IMR-90 (cell line): ENCODE measurements around the gene NRM. TPM values are rescaled to one million over a fixed set of nuclear protein-coding genes. Genes with fewer than 3 reads are reported as not detected.

Experiments used
- ATAC-seq: fragments of 200-7000 bp; cut with Tn5 transposase; 2 replicates; pipeline ENCODE4 v1.9.1; 2020; ENCODE audit warnings: low read depth, mild to moderate bottlenecking, moderate library complexity
- BruUV-seq: library from RNA; stranded (reverse); fragments of 400-500 nt; replicated peaks from 2 replicates; lab custom pipeline; 2021; lab: Mats Ljungman, UMichigan
- CTCF ChIA-PET: fragments of 300-600 bp; formaldehyde crosslinking; extraction: SDS; loops from one replicate; lab custom pipeline; 2021; ENCODE audit warnings: antibody characterized with exemption; lab: Yijun Ruan, JAX
- POLR2A ChIA-PET: fragments of 300-600 bp; sonication (Branson Sonifier 250); formaldehyde crosslinking; loops from one replicate; lab custom pipeline; 2022; ENCODE audit warnings: antibody characterized with exemption; ENCODE audit not compliant: unreplicated experiment; lab: Charles Lee
- DNase-seq: peaks from one replicate; pipeline ENCODE4 v3.0.0; 2013
- H2AFZ ChIP-seq: replicated peaks from 2 replicates; pipeline ENCODE3; 2013; ENCODE audit warnings: low read length, mild to moderate bottlenecking; ENCODE audit not compliant: poor library complexity
- H2AK5ac ChIP-seq: 2 replicates; pipeline ENCODE4 v1.6.1; 2013; ENCODE audit warnings: low read depth, low read length, inconsistent platforms
- H2AK9ac ChIP-seq: replicated peaks from 2 replicates; pipeline ENCODE3; 2013; ENCODE audit warnings: mild to moderate bottlenecking, low read depth, low read length, moderate library complexity; ENCODE audit not compliant: poor library complexity
- H2BK120ac ChIP-seq: 2 replicates; pipeline ENCODE4 v1.6.1; 2013; ENCODE audit warnings: low read depth, low read length, inconsistent platforms
- H2BK15ac ChIP-seq: 3 replicates; pipeline ENCODE4 v1.6.1; 2013; ENCODE audit warnings: low read depth, low read length, inconsistent platforms
- H2BK20ac ChIP-seq: 2 replicates; pipeline ENCODE4 v1.6.1; 2013; ENCODE audit warnings: low read depth, mild to moderate bottlenecking, inconsistent platforms, low read length, moderate library complexity
- H2BK5ac ChIP-seq: 2 replicates; pipeline ENCODE4 v1.6.1; 2013; ENCODE audit warnings: mild to moderate bottlenecking, low read depth, low read length, inconsistent platforms; ENCODE audit not compliant: poor library complexity, severe bottlenecking
- H3K14ac ChIP-seq: replicated peaks from 2 replicates; pipeline ENCODE4 v1.6.1; 2013; ENCODE audit warnings: low read depth, low read length, inconsistent platforms
- H3K18ac ChIP-seq: 2 replicates; pipeline ENCODE4 v1.6.1; 2013; ENCODE audit warnings: low read depth, low read length, control low read depth
- H3K23ac ChIP-seq: 2 replicates; pipeline ENCODE4 v1.6.1; 2013; ENCODE audit warnings: low read depth, low read length, inconsistent platforms
- H3K27ac ChIP-seq: 2 replicates; pipeline ENCODE4 v1.5.1; 2013; ENCODE audit warnings: mild to moderate bottlenecking, control low read depth, low read length; ENCODE audit not compliant: insufficient read depth
- H3K27me3 ChIP-seq: 2 replicates; pipeline ENCODE4 v1.6.1; 2013; ENCODE audit warnings: low read length; ENCODE audit not compliant: control insufficient read depth, insufficient read depth
- H3K36me3 ChIP-seq: 2 replicates; pipeline ENCODE4 v1.6.1; 2013; ENCODE audit warnings: low read length, mixed read lengths; ENCODE audit not compliant: control insufficient read depth, insufficient read depth
- H3K4ac ChIP-seq: 2 replicates; pipeline ENCODE4 v1.6.1; 2013; ENCODE audit warnings: low read depth, low read length, inconsistent platforms
- H3K4me1 ChIP-seq: 2 replicates; pipeline ENCODE4 v1.6.1; 2013; ENCODE audit warnings: low read length, mixed read lengths; ENCODE audit not compliant: control insufficient read depth, insufficient read depth
- H3K4me2 ChIP-seq: 2 replicates; pipeline ENCODE4 v1.6.1; 2013; ENCODE audit warnings: low read depth, mild to moderate bottlenecking, control low read depth, low read length, moderate library complexity
- H3K4me3 ChIP-seq: 2 replicates; pipeline ENCODE4 v1.5.1; 2013; ENCODE audit warnings: low read depth, mild to moderate bottlenecking, control low read depth, low read length, moderate library complexity; ENCODE audit not compliant: insufficient read depth
- H3K56ac ChIP-seq: 2 replicates; pipeline ENCODE4 v1.6.1; 2013; ENCODE audit warnings: low read length, inconsistent platforms; ENCODE audit not compliant: insufficient read depth; ENCODE audit errors: extremely low read depth
- H3K79me1 ChIP-seq, 2 experiments: 2 replicates each; pipeline ENCODE4 v1.6.1; 2013; ENCODE audit warnings: low read length in 2 of 2, inconsistent platforms in 1 of 2, low read depth in 1 of 2
- H3K9ac ChIP-seq: 2 replicates; pipeline ENCODE4 v1.6.1; 2013; ENCODE audit warnings: low read depth, low read length, control low read depth
- H3K9me1 ChIP-seq: 2 replicates; pipeline ENCODE4 v1.6.1; 2013; ENCODE audit warnings: low read length, inconsistent platforms; ENCODE audit not compliant: insufficient read depth
- H3K9me3 ChIP-seq: 2 replicates; pipeline ENCODE4 v1.6.1; 2013; ENCODE audit warnings: low read length; ENCODE audit not compliant: control insufficient read depth, insufficient read depth
- H4K20me1 ChIP-seq: 2 replicates; pipeline ENCODE4 v1.6.1; 2013; ENCODE audit warnings: low read length, inconsistent platforms; ENCODE audit not compliant: insufficient read depth
- H4K5ac ChIP-seq: 2 replicates; pipeline ENCODE4 v1.6.1; 2013; ENCODE audit warnings: mild to moderate bottlenecking, low read depth, low read length, control low read depth
- H4K8ac ChIP-seq, 2 experiments: 2 replicates each; pipeline ENCODE4 v1.6.1; 2013; ENCODE audit warnings: low read depth in 2 of 2, low read length in 2 of 2, control low read depth in 1 of 2, inconsistent platforms in 1 of 2
- H4K91ac ChIP-seq: 2 replicates; pipeline ENCODE4 v1.6.1; 2013; ENCODE audit warnings: low read depth, low read length, inconsistent platforms; ENCODE audit not compliant: insufficient read depth
- CEBPB ChIP-seq: IDR thresholded peaks from 2 replicates; pipeline ENCODE4 v1.6.1; 2012; ENCODE audit warnings: low read depth, low read length, improper control_type of control experiment
- CHD1 ChIP-seq: IDR thresholded peaks from 2 replicates; pipeline ENCODE4 v1.6.1; 2012; ENCODE audit warnings: low read depth, low read length, improper control_type of control experiment
- CTCF ChIP-seq: conservative IDR thresholded peaks from 2 replicates; pipeline ENCODE4 v1.5.1; 2012; ENCODE audit warnings: mild to moderate bottlenecking, low read depth, low read length, improper control_type of control experiment
- FOS ChIP-seq: fragments of 150-350 bp; IDR thresholded peaks from 2 replicates; pipeline ENCODE4 v1.6.1; 2016; ENCODE audit warnings: low read depth, low read length
- POLR2A ChIP-seq: IDR thresholded peaks from 2 replicates; pipeline ENCODE4 v1.6.1; 2012; ENCODE audit warnings: mild to moderate bottlenecking, low read depth, low read length
- WGBS, 2 experiments: methylation state at CpG; one replicate each; pipeline versions ENCODE4 v1.1.5 to v1.1.7; 2013; ENCODE audit warnings: missing lambda C conversion rate in 2 of 2; ENCODE audit not compliant: insufficient read length in 1 of 2; ENCODE audit errors: extremely low coverage in 2 of 2; 5-methylcytosine and 5-hydroxymethylcytosine counted together
- dilution Hi-C: fragments of 300-500 bp; cut with HindIII; formaldehyde crosslinking; loops from one replicate; pipeline ENCODE4 v1.14.3; 2018; ENCODE audit warnings: low sequenced_read_pairs; ENCODE audit not compliant: unreplicated experiment
- in situ Hi-C: fragments of 300-500 bp; cut with MboI; formaldehyde crosslinking; loops from 3 replicates; pipeline ENCODE4 v1.14.3; 2019; ENCODE audit warnings: low sequenced_read_pairs, inconsistent platforms, mixed read lengths
- intact Hi-C: fragments of 100-400 bp; cut with micrococcal nuclease; formaldehyde crosslinking; loops from 2 replicates; pipeline ENCODE4 v1.10.0; 2022
- polyA plus RNA-seq, 3 experiments: library from polyadenylated mRNA; depleted of rRNA; stranded (reverse); fragments of >200 nt; gene quantifications; 2 replicates each; pipeline ENCODE4 v1.2.3, GENCODE V29; 2012; ENCODE audit warnings: low replicate concordance in 1 of 3
- total RNA-seq: library from RNA; depleted of rRNA; stranded (reverse); fragments of >200 nt; gene quantifications from 2 replicates; pipeline ENCODE4 v1.2.3, GENCODE V29; 2012

NRM gene
- total and polyA plus RNA-seq, 2 of the 4 experiments (the other 2 are of a cell fraction): 2.2 to 27.0 TPM

- CTCF ChIA-PET: interaction anchor here (0.6 kb wide), 1 partner anchor 10 kb away, joined by 3 read pairs; no protein-coding TSS in a partner anchor
- Histone ChIP-seq H3K9ac (no peak overlapping the region), H2BK5ac (no peak overlapping the region), H3K9me1 (peaks cover 11% of the 10 kb centered on the region), H3K36me3 (peaks cover 64% of the 10 kb centered on the region), H4K8ac (no peak overlapping the region), H3K4me2 (no peak overlapping the region), H4K20me1 (peaks cover 14% of the 10 kb centered on the region), H4K5ac (no peak overlapping the region), H3K4me1 (peaks cover 13% of the 10 kb centered on the region), H3K56ac (no peak overlapping the region), H2AK9ac (no peak overlapping the region), H3K14ac (no peak overlapping the region), H2BK20ac (no peak overlapping the region), H3K18ac (no peak overlapping the region), H3K4me3 (no peak overlapping the region), H3K27ac (no peak overlapping the region), H4K91ac (no peak overlapping the region), H3K27me3 (no peaks in the 10 kb centered on the region), H3K4ac (no peak overlapping the region), H3K9me3 (no peaks in the 10 kb centered on the region), H2BK15ac (no peak overlapping the region), H3K79me1 (peaks cover 40 to 86% of the 10 kb centered on the region in 2 experiments), H2AK5ac (no peak overlapping the region), H2AFZ (no peak overlapping the region), H3K23ac (peak overlapping the region; percentile 25; the same call in 1 of the 2 replicates), H2BK120ac (no peak overlapping the region)
- DNase-seq (no peak), ATAC-seq (no peak)
- dilution Hi-C loops: no loop called here
- no peak for TF ChIP-seq CHD1
- TF ChIP-seq CEBPB: no peak
- no peak for TF ChIP-seq POLR2A
- TF ChIP-seq FOS: no peak
- TF ChIP-seq CTCF: no peak
- no TSS peak for BruUV-seq
- intact Hi-C loops: no loop called here
- in situ Hi-C loops: no loop called here
- POLR2A ChIA-PET: no interaction called here
- 100% methylated on average over 3 of the region's 6 CpGs; no CpG with 5 or more reads in 1 of the 2 experiments for WGBS, 2 experiments
These were observed 47.7 kb upstream of the NRM start for GRCh38 chr6:30738532-30738931.
